ENCODE data around the gene PATE4. TPM values are rescaled to one million over a fixed set of nuclear protein-coding genes. Genes with fewer than 3 reads are reported as not detected.

Gene PATE4
- total RNA-seq, 1 experiment from 2014 or later: not detected

- RAD21 ChIA-PET (ENCODE audit: low non-redundant PET in 1 of 2, low total read pairs in 2 of 2, uncharacterized antibody in 2 of 2, unreplicated experiment in 2 of 2): no interaction called here
- Histone ChIP-seq H3K9me2 (ENCODE audit: insufficient read depth) (no peaks in the 10 kb centered on the region), H3K4me2 (ENCODE audit: low read length) (no peak overlapping the region), H3K9me3 (ENCODE audit: control insufficient read depth in 1 of 2, insufficient read depth in 1 of 2, low read depth in 1 of 2, low read length in 2 of 2) (peaks cover 0 to 6% of the 10 kb centered on the region in 2 experiments; a peak in 1 of 4 replicates), H3K36me3 (ENCODE audit: control insufficient read depth in 1 of 2, insufficient read depth in 2 of 2, low read length in 2 of 2) (no peaks in the 10 kb centered on the region), H3K27me3 (ENCODE audit: insufficient read depth, low read length) (no peaks in the 10 kb centered on the region), H3K9ac (ENCODE audit: low read length) (no peak overlapping the region), H3K79me2 (ENCODE audit: insufficient read depth, low read length) (no peaks in the 10 kb centered on the region), H3K4me3 (replicated peaks in 1 of 2; ENCODE audit: low read depth in 1 of 2, low read length in 2 of 2) (no peak overlapping the region), H3K4me1 (ENCODE audit: control insufficient read depth in 1 of 2, insufficient read depth in 2 of 2, low read length in 2 of 2) (no peaks in the 10 kb centered on the region), H2AFZ (ENCODE audit: low read depth, low read length, poor library complexity, severe bottlenecking) (no peak overlapping the region), H4K20me1 (ENCODE audit: insufficient read depth) (no peaks in the 10 kb centered on the region), H3K27ac (ENCODE audit: low read depth, low read length) (no peak overlapping the region)
- no peak for DNase-seq (ENCODE audit: low read depth, low spot score)
- TF ChIP-seq EGR1 (IDR thresholded peaks at IDR 0.05; ENCODE audit: low read depth): no peak
- TF ChIP-seq CTCF (IDR thresholded peaks at IDR 0.05 in 2 of 3, conservative IDR thresholded peaks at IDR 0.05 in 1 of 3; ENCODE audit: borderline replicate concordance in 1 of 3, insufficient read depth in 1 of 3, low read depth in 2 of 3, low read length in 2 of 3): no peak
- no peak for TF ChIP-seq ELF1 (IDR thresholded peaks at IDR 0.05; ENCODE audit: borderline replicate concordance, low read depth)
- TF ChIP-seq EZH2 (IDR thresholded peaks at IDR 0.05): no peak
- no peak for TF ChIP-seq TCF7L2 (IDR thresholded peaks at IDR 0.05; ENCODE audit: borderline replicate concordance, extremely low read depth, insufficient read depth, insufficient read length)
- TF ChIP-seq ZNF274 (IDR thresholded peaks at IDR 0.05; ENCODE audit: low read depth, low read length): no peak
- no peak for TF ChIP-seq SRF (IDR thresholded peaks at IDR 0.05; ENCODE audit: low read depth)
- TF ChIP-seq CBX3 (IDR thresholded peaks at IDR 0.05; ENCODE audit: low read depth): no peak
- TF ChIP-seq ZBTB33 (IDR thresholded peaks at IDR 0.05; ENCODE audit: extremely low read depth, insufficient replicate concordance, low read length): no peak
- TF ChIP-seq POLR2AphosphoS5 (IDR thresholded peaks at IDR 0.05; ENCODE audit: low read depth, low read length): no peak
- TF ChIP-seq CEBPB (IDR thresholded peaks at IDR 0.05; ENCODE audit: low read depth): no peak
- no peak for TF ChIP-seq RAD21 (IDR thresholded peaks at IDR 0.05; ENCODE audit: low read depth)
- TF ChIP-seq SIN3A (IDR thresholded peaks at IDR 0.05; ENCODE audit: low read depth): no peak
- TF ChIP-seq JUND (IDR thresholded peaks at IDR 0.05): no peak
- no peak for TF ChIP-seq ZFX (IDR thresholded peaks at IDR 0.05)
- TF ChIP-seq EZH2phosphoT487 (IDR thresholded peaks at IDR 0.05; ENCODE audit: borderline replicate concordance): no peak
- TF ChIP-seq POLR2A (IDR thresholded peaks at IDR 0.05; ENCODE audit: borderline replicate concordance, extremely low read depth, insufficient read depth, insufficient read length): no peak
- BruUV-seq (replicated peaks): no TSS peak
- CTCF ChIA-PET: interaction anchor here (2.8 kb wide), 1 partner anchor 445 kb away, joined by 6 read pairs; no protein-coding TSS in a partner anchor
- peak; percentile 24; the same call in 1 of the 2 replicates for ATAC-seq
- intact Hi-C loops (cut with micrococcal nuclease): loop anchor here (1.0 to 5.0 kb wide), 8 partner anchors 150 to 1037 kb away; no protein-coding TSS in a partner anchor
- POLR2A ChIA-PET: no interaction called here
Observed at GRCh38 chr11:125873881-125874555, 40.9 kb downstream of the PATE4 start.
